NCI-H526 treated with DMSO at 0.1 percent for 48 hours (cell line): ENCODE results near the gene SRSF9.
"Not testable (repeated sequence)": the region's sequence is repeated elsewhere in the genome, so short reads cannot be mapped to it uniquely, and the experiment has no call there.

ENCODE experiments used
- DNase-seq: peaks from one replicate; lab custom pipeline; 2025; lab: John Stamatoyannopoulos, UW

Gene SRSF9

DNA sequence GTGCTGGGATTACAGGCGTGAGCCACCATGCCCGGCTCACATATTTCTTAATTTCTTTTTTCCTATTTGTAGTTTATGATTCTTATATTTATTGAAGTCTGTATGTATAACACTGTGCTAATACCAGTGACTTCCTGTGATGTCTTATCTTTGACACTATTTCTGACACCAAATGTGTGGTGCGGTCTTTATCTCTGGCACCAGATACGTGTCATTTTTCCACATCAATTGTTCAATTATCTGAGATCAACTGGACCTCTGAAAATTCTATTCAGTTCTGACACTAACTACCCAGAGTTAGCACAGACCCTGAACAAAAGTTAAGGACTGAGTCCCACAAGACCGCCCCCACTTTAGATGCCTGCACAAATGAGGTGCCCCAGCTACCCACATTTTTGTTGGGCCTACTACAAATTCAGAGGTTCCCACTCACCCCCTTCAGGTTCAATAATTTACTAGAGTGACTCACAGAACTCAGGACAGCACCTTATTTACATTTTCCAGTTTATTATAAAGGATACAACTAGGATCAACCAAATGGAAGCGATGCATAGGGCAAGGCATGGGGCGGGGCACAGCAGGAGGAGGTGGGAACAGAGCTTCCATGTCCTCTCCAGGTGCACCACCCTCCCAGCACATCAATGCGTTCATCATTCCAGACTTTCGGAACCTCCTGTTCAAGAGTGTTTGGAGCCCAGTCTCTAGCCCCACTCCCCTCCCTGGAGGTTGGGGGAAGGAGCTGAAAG, 11.6 kb upstream of the SRSF9 start:
- no peak for DNase-seq

DNA sequence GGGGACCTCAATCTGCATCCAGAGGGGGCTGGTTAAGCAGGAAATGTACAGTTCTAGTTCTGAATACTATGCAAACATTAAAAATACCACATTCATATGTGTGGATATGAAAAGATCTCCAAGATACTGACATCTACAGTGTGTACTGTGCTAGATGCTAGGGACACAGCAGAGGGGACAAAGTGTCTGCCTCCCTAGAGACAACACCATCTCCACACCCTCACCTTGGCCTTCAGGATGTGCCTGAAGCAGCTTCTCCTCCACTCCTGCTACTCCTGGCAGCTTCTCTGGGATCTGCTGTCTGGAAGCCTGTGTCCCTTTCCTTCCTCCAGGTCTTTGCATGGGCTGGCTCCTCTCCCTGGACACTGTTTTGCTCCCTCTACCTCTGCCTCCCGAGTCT, 10.7 kb upstream of the SRSF9 start:
- no peak for DNase-seq

DNA sequence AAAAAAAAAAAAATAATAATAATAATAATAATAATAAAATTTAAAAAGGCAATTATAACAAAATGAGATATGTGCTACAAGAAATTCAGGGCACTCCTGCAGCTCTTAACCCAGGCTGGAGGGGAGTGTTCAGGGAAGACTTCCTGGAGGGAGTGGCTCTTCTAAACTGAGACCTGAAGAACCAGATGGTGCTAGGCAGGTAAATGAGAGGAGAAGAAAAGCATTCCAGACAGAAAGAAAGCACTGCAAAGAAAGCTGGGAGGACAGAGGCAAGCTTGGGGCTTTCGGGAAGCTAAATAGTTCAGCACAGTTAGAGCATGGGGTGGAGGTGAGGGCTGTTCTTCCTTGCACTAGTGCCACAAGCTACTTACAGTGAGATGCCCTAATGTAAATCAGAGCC, 9.9 kb upstream of the SRSF9 start:
- DNase-seq: no peak

DNA sequence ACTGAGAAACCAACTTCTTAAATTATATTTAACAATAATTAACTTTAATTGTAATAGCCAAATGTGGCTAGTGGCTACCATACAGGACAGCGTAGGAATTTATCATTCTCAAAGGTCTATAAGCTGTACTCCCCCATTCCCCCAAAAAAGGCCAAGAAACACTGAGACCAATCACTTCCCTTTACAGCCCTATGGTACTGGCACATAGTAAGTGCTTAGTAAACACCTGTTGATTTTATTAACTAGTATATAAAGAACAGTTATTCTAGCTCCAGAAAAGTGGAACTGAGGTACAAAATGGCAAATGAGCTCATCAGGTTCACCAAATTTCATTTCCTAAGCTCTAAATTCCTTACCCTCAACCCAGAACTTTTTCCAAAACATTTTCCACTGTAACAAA, 6.1 kb upstream of the SRSF9 start:
- no peak for DNase-seq

DNA sequence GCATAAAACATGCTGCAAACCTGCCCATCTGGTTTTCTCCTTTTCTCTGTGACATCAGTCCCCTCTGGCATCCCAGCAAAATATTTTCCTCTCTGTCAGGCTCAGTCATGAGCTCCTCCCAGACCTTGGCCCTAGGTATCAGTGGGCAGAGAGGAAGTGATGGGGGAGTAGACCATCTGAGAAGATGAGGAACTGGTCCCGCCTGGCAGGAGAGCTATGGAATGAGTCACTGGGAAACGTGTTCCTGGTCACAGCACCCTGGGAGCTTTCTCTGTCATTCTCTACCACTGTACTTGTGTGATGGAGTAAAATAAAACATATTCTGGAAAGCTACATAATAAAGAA, 5.0 kb upstream of the SRSF9 start:
- DNase-seq: no peak

DNA sequence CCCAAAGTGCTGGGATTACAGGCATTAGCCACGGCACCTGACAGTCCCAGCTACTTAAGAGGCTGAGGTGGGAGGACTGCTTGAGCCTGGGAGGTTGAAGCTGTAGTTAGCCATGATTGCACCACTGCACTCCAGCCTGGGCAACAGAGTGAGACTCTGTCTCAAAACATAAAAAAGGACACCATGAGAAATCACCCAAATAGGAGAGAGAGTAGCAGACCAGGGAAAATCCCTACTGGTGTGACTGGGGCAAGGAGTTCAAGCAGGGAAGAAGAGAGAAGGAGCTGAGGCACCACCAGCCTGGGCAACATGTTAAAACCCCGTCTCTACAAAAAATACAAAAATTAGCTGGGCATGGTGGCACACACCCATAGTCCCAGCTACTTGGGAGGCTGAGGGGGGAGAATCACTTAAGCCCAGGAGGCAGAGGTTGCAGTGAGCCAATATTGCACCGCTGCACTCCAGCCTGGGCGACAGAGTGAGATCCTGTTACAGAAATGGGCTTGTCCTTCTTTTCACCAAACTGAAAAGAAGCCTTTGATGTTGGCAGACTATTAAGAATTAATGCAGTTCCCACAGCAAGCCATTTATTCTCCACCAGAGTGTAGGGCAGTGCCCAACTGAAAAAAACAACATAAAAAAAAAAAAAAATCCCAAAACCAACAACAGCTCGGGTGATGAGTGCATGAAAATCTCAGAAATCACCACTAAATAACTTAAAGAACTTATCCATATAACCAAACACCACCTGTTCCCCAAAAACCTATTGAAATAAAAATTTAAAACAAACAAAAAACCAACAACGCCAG, 4.5 kb upstream of the SRSF9 start:
- no peak for DNase-seq

DNA sequence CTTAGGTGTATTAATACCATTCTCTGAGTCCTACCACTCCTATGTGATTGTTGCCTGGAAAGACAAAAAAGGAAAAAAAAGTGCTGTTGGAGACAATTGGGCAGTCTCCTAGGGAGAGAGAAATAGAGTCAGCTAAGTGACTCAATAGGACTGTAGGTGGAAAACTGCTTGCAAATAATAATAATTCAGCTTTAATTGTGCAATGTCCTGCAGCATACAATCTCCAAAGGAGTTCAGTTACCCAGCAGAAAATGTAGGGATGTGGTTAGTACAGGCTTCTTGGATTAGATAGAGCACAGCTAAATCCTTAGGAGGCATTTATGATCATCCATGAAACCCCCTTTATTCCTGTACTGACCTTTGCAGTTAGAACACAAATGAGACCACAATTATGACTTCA, 3.0 kb upstream of the SRSF9 start:
- DNase-seq: no peak

DNA sequence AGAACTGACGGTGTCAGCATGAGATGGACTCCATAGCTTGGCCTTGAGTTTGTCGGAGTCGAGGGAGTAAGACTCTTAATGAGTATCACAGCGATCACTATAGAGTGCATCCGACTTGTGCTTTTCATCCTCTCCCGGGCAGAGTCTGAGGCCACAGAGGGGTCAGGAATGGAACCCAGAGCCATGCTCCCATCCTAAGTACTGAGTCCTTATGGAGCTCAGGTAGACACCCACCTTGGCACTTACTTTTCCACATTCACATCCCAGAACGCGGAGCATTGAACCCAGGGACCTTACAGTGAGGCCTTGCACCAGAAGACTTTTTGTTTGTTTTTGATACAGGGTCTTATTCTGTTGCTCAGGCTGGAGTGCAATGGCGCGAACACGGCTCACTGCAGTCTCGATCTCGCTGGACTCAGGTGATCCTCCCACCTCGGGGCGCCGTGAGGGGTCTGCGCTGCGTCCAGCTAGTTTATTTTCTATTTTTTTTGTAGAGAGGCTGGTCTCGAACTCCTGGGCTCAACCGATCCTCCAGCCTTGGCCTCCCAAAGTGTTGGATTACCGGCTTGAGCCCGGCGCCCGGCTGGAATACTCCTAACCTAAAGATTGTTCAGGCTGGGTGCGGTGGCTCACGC, 719 bp upstream of the SRSF9 start:
- no peak for DNase-seq

DNA sequence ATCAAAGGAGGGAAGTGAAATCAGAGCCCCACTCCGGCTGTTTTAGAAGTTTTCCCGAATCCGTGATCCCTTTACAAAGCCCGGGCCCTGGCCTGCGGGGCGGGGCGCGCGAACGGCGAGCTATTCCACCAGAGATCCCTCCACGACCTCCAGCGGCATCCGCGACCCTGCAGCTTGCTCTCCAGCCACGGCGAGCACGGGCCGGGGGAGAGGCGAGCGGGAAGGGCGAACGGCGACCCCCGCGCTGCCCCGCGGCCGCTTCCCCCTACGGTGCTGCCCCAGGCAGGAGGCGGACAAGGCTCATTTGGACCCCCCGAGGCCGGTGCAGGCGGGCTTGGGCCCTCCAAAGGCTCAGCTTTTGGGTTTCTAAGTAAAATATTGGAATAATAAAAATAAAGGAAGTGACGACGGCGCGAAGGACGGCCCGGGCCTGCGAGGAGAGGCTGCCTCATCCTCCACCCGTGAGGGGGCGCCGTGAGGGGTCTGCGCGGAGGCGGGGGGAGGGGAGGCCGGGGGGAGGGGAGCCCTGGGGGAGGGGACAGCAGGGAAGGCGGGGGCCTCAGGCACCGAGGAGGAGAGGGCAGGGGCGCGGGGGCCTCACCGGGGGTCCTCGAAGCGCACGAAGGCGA, 613 bp downstream of the SRSF9 start:
- DNase-seq: peak; percentile 43

DNA sequence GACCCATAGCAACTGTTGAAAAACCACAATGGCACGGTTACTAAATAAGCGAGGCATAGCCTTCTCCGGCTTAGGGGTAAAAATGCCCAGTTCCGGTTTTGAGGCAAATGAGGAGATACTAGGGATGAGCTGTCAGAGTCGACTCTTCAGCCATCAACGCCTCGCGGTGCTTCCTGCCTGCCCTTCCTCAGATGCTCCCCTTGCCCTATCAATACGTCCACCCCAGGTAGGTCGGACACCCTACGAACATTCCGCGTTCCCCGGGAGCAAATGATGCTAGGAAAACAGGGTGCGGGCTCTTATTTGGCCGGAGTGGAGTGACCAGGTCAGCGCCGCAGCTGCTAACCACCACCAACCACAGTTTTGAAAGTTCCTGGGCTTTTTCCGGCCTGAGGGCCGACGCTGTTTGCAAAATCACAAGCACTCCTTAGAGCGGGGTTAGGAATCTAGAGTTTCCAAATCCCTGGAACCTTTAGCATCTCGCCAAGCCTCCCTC, 1.2 kb downstream of the SRSF9 start:
- DNase-seq: peak; percentile 10

DNA sequence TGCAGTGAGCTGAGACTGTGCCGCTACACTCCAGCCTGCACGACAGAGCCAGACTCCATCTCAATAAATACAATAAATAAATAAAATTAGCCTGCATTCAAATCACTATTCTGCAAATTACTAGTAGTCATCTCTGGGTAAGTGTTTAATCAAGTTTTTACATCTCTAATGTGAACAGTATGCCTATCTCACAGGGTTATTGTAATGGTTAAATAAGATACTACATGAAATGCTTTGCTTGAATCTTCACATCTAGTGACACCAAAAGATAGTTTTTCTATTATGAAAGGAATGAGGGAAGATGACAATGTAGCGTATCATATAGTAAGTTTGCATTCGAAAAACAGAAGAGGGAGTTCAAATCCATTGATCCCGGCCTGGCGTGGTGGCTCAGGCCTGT, 2.1 kb downstream of the SRSF9 start:
- no peak for DNase-seq

DNA sequence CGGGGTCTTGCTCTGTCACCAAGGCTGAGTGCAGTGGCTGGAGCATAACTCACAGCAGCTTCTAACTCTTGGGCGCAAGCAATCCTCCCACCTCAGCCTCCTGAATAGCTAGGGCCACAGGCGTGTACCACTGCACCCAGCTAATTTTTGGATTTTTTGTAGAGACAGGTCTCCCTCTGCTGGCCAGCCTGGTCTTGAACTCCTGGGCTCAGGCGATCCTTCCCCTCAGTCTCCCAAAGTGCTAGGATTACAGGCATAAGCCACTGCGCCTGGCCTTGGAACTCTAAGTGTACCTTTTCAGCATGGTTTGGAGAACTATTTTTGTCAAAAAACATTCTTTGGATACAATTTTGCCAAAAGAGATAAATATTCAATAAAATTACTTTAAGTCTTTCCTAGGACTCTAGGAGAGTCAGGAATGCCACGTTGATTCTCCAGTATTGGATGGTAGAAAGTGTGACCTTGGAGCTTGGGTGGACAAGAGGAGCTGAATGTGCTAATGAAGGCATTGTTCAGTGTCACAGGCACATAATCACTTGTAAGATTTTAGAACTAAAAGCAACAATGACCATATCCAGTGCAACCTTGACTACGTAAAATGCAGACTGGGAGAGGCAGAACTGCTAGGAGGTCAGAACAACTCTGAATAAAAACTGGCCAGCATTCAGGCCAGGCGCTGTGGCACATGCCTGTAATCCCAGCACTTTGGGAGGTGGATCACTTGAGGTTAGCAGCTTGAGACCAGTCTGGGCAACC, 2.8 kb downstream of the SRSF9 start:
- DNase-seq: peak; percentile 17

DNA sequence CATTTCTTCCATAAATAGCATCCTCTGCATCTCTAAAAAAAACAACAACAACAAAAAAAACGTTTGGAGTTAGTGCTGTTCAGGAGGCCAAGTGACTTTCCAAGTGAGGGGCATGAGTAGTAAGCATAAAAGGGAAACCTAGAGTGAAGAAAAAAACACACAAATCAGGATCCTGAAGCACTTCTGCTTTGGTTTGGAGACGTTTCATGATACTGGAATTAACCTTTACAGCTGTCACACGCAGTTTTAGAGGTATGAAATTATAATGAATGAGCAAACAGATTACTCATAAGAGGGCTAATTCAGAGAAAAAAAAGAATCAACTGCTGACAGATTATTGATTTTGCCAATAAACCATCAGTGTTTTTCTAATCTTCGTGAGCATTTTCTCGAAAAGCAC, 3.8 kb downstream of the SRSF9 start:
- DNase-seq: no peak

DNA sequence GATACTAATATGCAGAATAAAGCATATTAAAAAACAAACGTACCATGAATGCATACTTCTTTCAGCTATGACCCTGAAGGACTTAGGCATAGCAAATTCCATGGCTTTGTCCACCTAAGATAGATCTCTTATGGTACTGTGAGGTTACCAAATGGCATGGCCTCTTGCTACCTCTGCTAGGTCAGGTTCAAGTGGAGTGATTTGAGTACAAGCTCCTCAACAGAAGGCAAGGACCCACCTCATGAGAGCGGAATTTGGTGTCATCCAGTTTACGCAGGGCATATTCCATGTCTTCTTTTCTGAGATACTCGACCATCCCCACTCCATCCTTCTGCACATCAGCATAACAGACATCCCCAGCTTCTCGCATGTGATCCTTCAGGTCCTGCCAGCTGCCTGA, 5.8 kb downstream of the SRSF9 start:
- no peak for DNase-seq

DNA sequence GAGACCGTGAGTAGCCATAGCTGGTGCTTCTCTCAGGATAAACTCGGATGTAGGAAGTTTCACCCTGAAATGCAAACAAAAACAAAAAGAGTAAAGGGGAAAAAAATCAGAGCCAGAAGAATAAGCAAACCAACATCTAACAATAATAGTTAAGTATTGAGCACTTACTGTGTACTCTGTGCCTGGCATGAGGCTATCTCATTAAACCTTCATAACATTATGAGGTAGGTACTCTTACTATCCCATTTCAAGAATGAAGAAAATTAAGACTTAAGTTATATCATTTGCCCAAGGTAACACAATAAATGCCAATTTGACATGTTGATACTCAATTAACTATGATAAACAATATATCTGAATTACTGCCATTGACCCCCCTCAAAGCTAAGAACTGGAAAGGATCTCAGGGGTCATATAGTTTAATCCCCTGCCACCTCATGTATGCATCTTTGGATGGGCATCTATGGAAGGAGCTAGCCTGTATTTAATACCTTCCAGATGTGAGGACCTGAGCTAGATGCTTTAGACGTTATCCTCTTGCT, 7.4 kb downstream of the SRSF9 start:
- no peak for DNase-seq

DNA sequence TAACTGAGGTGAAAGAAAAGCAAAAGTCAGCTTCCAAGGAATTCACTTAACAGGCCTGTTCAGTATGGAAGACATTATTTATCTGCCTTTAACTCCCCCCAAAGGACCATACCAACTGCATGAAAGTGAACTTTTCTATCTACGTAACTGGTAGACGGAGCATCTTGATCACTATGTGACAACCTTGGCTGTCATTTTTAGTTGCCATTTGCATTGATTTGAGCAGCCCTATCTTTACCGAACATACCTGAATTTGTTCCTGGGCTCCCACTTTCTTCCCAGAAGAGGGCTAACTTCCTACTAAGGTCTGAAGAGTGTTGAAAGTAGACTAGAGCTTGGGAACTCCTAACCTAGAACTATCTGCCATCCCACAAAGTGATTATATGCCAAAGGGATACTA, 9.4 kb downstream of the SRSF9 start:
- no peak for DNase-seq

DNA sequence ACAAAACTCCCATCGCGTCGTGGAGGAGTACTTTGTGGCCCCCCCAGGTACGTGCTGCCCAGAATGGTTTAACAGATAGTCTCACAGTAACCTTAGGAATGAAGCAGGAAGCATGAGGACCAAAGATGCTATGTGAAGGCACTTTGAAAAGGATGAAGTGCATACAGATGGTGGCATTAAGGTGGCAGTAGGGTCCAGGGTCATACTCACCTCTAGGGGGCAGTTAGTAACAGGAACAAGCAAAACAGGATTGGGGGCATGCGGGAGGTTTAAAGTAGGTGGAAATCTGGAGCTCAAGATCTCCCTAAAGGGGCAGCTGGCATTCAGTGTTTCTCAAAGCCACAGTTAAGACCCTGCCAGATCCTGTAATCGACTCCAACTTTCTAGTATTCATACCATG, 12.4 kb downstream of the SRSF9 start:
- DNase-seq: no peak

DNA sequence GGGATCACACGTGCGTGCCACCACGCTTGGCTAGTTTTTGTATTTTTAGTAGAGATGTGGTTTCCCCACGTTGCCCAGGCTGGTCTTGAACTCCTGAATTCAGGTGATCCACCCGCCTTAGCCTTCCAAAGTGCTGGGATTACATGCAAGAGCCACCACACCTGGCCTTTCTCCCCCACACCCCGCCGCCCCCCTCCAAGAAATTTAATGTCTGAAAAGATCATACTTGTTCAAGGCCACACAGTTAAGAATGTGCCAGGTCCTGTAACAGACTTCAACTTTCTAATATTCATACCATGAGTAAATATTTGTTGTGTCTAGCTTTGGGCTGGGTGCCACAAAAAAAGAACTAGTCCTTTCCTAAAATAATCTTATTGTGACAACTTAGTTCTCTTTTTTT, 14.2 kb downstream of the SRSF9 start:
- DNase-seq: no peak

DNA sequence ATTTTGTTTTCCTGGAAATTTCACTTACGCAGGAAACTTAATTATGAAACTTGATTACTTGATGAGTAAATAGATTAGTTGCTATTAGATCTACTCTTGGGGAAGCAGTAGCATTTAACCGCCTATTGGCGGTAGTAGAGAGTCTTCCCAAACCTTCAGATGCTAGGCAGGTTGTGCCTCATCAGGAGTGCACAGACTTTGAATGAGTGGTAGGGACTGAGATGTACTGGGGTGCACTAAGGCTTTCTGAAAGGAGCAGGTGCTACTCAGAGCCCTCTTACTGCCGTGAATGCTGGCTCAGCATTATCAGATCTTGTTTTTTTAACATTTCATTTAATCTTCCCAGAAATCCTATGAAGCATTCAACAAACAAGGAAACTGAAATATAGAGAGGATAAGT, 15.6 kb downstream of the SRSF9 start:
- DNase-seq: peak; percentile 14

DNA sequence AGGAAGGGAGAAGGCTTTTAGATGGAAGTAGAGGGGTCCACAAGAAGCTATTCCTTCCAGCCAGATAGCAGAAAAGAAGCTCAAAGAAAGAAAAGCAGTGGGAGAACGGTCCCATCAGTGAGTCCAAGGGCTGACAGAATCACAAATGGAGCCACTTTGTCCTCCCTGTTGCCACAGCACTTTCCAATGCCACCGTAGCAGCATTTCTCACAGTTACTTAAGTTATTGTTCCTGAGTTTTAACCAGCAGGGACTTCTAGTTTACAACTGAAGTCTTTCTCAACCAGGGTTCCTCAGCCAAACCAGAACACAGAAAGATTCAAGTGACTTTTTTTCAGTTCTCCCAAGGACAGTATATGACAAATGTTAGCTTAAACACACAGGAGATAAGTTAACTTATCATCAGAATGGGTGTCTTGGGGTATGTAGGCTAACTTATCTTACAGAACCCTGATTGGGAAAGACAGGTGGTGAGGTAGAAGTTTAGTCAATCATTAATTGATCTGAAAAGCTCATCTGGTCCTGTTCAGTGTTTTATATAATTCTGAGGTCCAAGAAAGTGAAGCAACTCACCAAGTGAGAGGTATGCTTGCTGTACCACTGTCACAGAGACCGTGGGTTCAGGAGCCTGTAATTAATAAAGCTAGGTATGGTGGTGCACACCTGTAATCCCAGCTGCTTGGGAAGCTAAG, 16.3 kb downstream of the SRSF9 start:
- DNase-seq: no peak

DNA sequence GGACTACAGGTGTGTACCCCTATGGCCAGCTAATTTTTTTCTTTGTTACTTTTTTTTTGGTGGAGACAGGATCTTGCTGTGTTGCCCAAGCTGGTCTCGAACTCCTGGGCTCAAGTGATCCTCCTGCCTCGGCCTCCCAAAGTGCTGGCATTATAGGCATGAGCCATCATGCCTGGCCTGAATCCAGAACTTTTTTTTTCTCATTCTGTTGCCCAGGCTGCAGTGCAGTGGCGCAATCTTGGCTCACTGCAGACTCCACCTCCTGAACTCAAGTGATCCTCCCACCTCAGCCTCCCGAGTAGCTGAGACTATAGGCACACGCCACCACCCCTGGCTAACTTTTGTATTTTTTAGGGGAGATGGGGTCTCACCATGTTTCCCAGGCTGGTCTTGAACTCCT, 17.0 kb downstream of the SRSF9 start:
- DNase-seq: not testable (repeated sequence)
